ENCODE measurements around the gene JUN. TPM values are rescaled to one million over a fixed set of nuclear protein-coding genes. Genes with fewer than 3 reads are reported as not detected.

The JUN gene
- total and polyA plus RNA-seq, 2 of the 13 experiments (the other 11 are each of a cell fraction or from before 2014, with no cell fraction given), result 18.2 to 22.3 TPM

- peaks cover 75% of the 10 kb centered on the region for H3K4me1 ChIP-seq (ENCODE audit: insufficient read depth, low read length)
- TF ChIP-seq EHMT2 (IDR thresholded peaks at IDR 0.05; ENCODE audit: borderline replicate concordance, low read depth, low read length) (no peak), ZNF724P (CRISPR knock-in tag; IDR thresholded peaks at IDR 0.05; ENCODE audit: borderline replicate concordance) (no peak), MBNL3 (CRISPR knock-in tag; conservative IDR thresholded peaks at IDR 0.05) (no peak), ZNF382 (CRISPR knock-in tag; IDR thresholded peaks at IDR 0.05; ENCODE audit: borderline replicate concordance) (no peak), ZNF546 (CRISPR knock-in tag; conservative IDR thresholded peaks at IDR 0.05) (no peak), KLF12 (CRISPR knock-in tag; IDR thresholded peaks at IDR 0.05; ENCODE audit: borderline replicate concordance) (no peak), ZKSCAN8 (CRISPR knock-in tag; IDR thresholded peaks at IDR 0.05; ENCODE audit: borderline replicate concordance) (no peak), KLF11 (CRISPR knock-in tag; IDR thresholded peaks at IDR 0.05) (no peak), ZNF317 (CRISPR knock-in tag; IDR thresholded peaks at IDR 0.05) (no peak), ZBTB46 (CRISPR knock-in tag; IDR thresholded peaks at IDR 0.05; ENCODE audit: borderline replicate concordance) (no peak), POGK (CRISPR knock-in tag; conservative IDR thresholded peaks at IDR 0.05) (no peak), ZNF660 (CRISPR knock-in tag; IDR thresholded peaks at IDR 0.05; ENCODE audit: borderline replicate concordance, low read depth) (no peak), TRAFD1 (CRISPR knock-in tag; IDR thresholded peaks at IDR 0.05; ENCODE audit: borderline replicate concordance) (no peak)
- no peaks in the 10 kb centered on the region for H3K36me3 ChIP-seq (replicated peaks in 1 of 2; ENCODE audit: control insufficient read depth in 1 of 2, insufficient read depth in 2 of 2, low read length in 2 of 2)
- H3K79me2 ChIP-seq (ENCODE audit: insufficient read depth, low read length), result no peaks in the 10 kb centered on the region
- intact Hi-C loops (cut with micrococcal nuclease; ENCODE audit: unreplicated experiment) (no loop called here), in situ Hi-C loops (cut with HindIII; ENCODE audit: extremely low pct_ligation_motif_present, low pct_unique_long_range_greater_than_20kb) (loop anchor here (10.0 kb wide), 1 partner anchor 1006 kb away; no protein-coding TSS in a partner anchor)
- no peak for DNase-seq (ENCODE audit: low spot score)
- FAIRE-seq, result no peak
- no peak overlapping the region for H3K9ac ChIP-seq (ENCODE audit: insufficient read depth, low read depth, low read length)
- no peak overlapping the region for H3K27ac ChIP-seq (ENCODE audit: extremely low read length, insufficient read depth, low read length)
- 37% methylated on average over 3 of the region's 3 CpGs for WGBS (ENCODE audit: low lambda C conversion rate)
- H3K27me3 ChIP-seq (ENCODE audit: control insufficient read depth in 1 of 2, insufficient read depth in 2 of 2, low read length in 2 of 2), result peaks cover 0 to 2% of the 10 kb centered on the region in 2 experiments; a peak in 2 of 5 replicates
- H3K4me2 ChIP-seq (ENCODE audit: low read depth, low read length), result no peak overlapping the region
- ChIA-PET CTCF (ENCODE audit: low intra/inter-chr PET ratio, low total read pairs) (no interaction called here), POLR2A (no interaction called here)
- no peaks in the 10 kb centered on the region for H4K20me1 ChIP-seq (ENCODE audit: insufficient read depth, low read length)
- no peak overlapping the region for H2AFZ ChIP-seq (ENCODE audit: low read length)
- no peak overlapping the region for H3K4me3 ChIP-seq (replicated peaks in 1 of 3; ENCODE audit: insufficient read depth in 1 of 3, low read depth in 2 of 3, low read length in 3 of 3)
- no peak for ATAC-seq
- BruUV-seq (replicated peaks), result no TSS peak
- H3K9me3 ChIP-seq (ENCODE audit: low read length), result no peaks in the 10 kb centered on the region
Measured at GRCh38 chr1:58748666-58749065, 35.2 kb downstream of the JUN start.

Data from HepG2 (cell line).